HG03064 (cell line): ENCODE data around the gene CLECL1.
A peak's percentile ranks its signal among the peaks of the same experiment; 100 is the strongest.
"Not testable (repeated sequence)": the region's sequence is repeated elsewhere in the genome, so short reads cannot be mapped to it uniquely, and the experiment has no call there.

Experiments used
- ATAC-seq: cut with Tn5 transposase; IDR thresholded peaks from one replicate; pipeline ENCODE4 v1.9.1; 2021; ENCODE audit warnings: low read depth; ENCODE audit not compliant: unreplicated experiment

The CLECL1 gene

DNA sequence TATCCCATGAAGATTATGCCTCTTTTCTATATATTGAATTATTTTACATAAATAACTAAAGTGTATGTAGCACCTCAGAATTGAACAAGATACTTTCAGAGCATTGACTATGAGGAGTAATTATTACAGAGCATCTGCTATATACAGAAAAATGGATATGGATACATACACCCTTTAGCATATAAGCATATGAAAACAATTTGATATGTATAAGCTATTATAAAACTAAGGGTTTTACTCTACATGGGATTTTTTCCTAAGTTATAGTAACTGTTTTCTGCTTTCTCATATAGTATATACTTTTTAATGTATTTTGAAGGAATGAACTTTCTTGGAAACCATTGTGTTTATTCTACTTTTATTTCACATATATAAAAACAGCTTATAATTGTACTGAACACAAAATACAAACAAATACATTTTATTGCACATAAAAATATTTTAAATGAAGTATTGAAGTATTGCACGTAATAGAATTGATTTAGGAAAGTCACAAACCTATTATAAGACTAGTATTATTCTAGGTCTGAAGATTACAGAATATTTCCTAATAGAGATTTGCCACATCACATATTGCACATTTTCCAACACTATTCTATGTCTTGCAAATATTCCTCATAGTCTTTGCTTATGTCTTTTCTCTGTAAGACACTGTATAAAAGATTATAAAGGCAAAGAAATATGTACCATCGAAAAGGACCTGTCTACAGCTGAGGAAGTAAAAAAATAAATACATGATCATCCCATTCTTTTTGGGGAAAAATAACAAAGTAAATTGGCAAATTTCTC lies 19.4 kb upstream of the CLECL1 start:
- ATAC-seq = no peak

DNA sequence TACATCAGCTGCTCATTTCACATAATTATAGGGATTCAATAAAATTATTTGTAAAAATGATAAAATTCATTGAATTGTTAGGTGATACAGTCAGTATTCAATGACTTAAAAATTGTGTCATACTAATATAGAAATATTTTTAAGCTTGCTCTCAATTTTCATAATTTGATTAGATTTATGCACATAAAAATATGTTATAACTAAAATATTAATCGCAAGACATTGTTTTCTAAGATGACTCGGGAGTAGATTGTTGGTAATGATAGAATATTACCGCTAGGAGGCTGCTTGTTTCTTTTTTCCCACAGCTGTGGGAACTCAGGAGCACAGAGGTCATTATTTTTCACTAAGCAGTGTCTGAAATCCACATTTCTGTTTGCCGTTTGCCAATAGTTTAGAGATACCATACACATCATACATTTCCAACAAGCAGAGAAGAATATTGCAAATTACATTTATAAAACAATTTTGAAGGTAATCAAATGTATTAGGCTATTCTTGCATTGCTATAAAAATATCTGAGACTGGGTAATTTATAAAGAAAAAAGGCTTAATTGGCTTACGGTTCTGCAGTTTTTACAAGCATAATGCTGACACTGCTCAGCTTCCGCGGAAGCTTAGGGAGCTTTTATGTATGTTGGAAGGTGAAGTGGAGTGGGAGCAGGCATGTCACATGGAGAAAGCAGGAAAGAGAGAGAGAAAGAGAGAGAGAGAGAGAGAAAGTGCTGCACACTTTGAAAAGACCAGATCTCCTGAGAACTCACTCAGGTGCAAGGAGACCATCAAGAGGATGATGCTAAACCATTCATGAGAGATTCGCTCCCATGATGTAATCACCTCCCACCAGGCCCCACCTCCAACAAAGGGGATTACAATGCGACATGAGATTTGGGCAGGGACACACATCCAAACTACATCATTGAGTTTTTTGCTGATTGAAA lies 18.6 kb upstream of the CLECL1 start:
- peak; percentile 40 for ATAC-seq

DNA sequence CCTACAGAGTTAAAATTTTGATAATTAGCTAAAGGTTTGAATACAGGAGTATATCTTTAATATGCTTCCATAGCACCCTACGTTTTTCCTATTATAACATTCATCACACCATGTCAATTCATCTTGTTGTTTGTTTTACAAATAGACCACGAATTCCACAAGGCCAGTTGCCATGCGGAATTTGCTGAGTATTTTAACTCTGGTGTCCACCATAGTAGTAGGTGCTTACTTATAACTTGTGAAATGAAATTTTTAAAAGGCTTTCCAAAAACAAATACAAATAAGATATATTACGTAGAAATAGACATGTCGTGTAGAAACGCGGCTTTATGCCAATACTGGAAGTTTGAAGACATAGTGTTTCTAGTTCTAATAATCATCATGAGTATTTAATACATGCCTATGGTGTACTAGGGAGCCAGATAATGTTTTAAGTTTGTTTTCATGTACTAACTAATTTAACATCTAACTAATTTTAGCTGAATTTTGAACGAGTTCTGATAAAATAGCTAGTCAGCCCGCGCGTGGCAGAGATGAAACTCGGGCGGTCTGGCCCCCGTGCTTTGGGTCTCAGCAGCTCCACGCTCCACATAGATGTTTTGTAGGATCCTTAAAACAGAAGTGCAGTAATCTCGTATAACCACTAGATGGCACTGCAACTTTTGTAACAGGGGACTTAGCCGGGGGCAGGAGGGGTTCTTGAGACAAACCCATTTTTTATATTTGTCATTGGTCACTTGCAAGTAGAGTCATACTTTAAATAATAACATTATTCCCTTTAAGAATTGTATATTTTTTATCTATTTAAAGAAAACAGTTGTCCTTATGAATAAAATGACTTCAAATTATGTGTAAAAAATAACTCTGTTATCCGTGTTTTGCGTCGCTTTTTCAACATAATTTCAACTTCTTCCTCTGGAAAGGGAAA lies 17.6 kb upstream of the CLECL1 start:
- ATAC-seq = no peak

DNA sequence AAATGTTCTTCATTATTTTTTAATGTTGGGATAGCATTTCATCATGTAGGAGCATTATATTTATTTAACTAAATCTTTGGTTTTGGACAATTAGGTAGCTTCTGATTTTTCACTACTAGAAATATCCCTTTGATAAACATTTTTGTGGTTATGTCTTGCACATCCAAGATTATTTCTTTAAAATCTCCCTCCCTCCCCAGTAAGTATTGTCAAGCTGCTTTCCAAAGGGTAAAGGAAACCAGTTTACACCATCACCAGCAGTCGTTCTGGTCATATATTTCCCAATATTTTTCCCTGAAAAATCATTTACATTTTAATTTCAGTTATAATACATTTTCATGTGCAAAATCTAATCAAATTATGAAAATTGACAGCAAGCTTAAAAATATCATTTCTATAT lies 16.7 kb upstream of the CLECL1 start:
- no peak for ATAC-seq

DNA sequence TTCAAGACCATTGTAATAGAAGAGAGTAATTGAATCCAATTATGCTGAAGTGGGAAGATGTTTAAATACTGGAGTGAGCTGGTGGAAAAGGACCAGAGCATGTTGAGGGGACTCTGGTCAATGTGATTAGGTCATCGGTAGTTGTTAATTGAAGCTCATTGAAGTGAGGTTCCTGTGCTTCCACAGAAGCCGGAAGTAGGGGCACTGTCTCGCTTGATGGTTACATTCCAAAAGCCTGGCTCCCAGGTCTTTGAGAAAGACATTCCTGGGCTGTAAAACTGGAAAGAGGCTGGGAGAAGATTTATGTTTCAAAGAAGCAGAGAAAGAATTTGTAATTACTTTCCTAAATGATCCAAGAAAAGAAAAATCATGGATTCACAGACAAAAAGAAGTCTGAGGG lies 12.3 kb upstream of the CLECL1 start:
- ATAC-seq = no peak

DNA sequence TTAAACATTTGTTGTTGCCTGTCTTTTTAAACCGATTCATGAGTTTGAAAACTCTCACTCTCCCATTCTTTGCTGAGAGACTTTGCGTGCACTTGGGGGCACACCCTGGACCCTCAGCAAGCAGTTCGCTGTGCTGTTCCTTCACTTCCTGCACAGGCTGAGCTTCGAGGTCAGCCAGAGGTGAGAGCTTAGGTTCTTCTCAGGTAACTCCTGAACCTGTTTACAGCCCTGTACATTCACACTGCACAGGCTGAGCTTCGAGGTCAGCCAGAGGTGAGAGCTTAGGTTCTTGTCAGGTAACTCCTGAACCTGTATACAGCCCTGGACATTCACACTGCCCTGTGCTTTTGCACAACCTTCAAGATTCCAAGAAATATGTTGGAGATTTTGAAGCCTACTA lies 9.8 kb upstream of the CLECL1 start:
- peak; percentile 54 for ATAC-seq

DNA sequence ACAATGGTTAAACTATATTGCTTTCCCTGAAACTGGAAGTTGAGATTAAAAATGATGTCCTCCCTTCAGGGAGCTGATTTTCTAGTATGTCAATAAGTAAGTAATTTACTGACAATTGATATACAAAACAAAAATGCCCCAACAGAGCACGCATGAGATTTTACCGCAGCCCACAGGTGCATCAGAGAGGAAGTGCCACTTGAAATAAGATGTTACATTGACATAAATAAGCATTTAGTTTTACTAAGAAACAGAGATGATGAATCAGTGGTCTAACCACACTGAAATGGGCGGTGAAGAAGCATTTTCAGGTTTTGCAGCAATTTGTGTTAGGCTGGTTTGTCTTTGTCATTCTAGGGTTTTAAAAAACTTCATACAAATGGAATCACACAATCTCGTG lies 8.8 kb upstream of the CLECL1 start:
- ATAC-seq = peak; percentile 71

DNA sequence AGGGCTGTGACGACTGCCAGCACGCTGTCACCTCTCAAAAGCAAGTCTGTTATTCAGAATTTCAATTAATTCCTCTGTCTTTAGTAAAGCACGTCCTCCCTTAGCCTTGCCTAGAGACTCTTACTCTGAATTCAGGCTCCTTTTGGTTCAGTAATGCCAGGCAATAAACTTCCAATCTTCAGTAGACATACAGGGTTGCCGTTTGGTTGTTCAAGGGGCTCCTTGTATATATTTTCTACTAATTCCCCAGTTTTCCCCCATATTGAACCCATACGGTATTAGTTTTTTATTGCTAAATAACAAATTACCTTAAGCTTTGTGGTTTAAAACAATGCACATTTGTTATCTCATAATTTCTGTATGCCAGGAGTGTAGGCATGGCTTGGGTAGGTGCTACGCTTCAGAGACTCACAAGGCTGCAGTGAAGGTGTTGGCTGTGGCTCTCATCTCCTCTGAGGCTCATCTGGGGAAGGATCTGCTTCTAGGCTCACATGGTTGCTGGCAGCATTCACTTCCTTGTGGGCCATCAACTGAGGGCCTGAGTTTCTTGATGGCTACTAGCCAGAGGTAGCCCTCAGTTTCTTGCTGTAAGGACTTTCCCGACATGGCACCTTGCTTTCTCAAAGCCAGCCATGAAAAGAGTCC lies 7.3 kb upstream of the CLECL1 start:
- ATAC-seq = no peak

DNA sequence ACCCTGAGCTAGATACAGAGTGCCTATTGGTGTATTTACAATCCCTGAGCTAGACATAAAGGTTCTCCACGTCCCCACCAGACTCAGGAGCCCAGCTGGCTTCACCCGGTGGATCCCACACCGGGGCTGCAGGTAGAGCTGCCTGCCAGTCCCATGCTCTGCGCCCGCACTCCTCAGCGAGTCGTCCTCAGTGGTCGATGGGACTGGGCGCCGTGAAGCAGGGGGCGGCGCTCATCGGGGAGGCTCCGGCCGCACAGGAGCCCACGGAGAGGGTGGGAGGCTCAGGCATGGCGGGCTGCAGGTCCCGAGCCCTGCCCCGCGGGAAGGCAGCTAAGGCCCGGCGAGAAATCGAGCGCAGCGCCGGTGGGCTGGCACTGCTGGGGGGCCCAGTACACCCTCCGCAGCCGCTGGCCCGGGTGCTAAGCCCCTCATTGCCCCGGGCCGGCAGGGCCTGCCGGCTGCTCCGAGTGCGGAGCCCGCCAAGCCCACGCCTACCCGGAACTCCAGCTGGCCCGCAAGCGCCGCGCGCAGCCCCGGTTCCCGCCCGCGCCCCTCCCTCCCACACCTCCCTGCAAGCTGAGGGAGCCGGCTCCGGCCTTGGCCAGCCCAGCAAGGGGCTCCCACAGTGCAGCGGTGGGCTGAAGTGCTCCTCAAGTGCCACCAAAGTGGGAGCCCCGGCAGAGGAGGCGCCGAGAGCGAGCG lies 6.7 kb upstream of the CLECL1 start:
- not testable (repeated sequence) for ATAC-seq

DNA sequence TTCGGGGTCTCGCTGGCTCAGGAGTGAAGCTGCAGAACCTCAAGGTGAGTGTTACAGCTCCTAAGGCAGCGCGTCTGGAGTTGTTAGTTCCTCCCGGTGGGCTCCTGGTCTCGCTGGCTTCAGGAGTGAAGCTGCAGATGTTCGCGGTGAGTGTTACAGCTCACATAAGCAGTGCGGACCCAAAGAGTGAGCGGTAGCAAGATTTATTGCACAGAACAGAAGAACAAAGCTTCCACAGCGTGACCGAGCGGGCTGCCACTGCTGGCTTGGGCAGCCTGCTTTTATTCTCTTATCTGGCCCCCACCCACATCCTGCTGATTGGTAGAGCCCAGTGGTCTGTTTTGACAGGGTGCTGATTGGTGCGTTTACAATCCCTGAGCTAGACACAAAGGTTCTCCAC lies 6.0 kb upstream of the CLECL1 start:
- not testable (repeated sequence) for ATAC-seq

DNA sequence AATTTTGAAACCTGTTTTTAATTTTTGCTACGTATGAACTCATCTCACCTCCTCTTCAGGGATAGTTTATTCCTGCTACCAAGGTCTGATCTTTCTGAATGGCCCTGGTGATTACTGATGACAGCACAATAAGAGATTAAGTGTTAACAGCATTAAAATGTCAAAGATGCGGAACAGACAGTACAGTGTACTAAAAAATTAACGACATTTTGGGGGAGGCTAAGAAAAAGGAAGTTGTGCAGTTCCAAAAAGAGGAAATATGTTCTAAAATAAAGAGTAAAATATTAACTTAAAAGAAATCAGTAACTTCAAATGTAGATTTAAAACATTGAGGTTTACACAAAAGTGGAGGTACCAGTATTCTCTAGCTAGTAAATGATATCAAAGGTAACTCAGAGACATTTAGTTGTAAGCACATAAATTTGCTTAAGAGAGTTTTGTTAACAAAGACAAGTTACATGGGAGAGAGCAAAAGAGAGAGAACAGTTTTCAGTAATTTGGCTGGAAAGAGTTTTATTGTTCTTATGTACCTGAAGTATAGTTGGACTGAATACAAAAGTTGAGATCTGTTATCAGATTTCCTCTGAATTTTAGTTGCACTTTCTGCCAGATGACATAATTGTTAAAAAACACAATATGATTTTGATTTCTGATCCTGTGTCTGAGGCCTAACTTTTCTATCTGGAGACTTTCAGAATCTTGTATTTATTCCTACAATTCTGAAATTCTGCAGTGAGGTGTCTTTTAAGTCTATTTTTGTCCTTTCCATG lies 4.2 kb upstream of the CLECL1 start:
- no peak for ATAC-seq

DNA sequence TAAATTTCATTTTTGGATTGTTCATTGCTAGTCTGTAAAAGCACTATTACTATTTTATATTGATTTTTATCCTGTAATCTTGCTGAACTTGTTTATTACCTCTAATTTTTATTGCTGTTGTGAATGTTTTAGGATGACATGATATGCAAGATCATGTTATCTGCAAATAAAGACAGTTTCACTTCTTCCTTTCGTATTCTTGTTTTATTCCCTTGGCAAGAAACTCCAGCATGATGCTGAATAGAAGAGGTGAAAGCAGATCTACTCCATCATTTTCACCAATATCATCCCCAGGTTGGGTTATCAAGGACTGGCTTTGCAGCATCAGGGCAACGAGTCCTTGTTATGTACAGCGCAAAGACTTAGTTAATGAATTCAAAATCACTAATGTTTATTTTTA lies 2.7 kb upstream of the CLECL1 start:
- no peak for ATAC-seq

DNA sequence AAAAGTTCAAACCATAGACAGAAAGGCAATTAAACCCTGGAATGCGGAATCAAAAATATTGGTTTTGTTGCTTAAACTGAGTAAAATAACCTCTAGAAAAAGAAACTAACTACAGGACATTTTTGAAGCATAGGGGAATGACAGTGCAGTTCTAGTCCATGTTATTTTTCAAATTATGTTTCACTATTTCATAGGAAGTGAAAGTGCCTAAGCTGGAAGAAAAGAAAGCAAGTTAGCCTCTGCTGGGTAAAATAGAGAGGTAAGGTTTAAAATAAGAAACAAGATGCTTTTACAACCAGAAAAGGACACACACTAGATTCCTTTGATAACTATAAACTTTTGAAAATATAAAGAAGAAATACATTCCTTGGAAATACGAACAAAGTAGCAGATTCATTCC lies 1.1 kb downstream of the CLECL1 start:
- ATAC-seq = no peak

DNA sequence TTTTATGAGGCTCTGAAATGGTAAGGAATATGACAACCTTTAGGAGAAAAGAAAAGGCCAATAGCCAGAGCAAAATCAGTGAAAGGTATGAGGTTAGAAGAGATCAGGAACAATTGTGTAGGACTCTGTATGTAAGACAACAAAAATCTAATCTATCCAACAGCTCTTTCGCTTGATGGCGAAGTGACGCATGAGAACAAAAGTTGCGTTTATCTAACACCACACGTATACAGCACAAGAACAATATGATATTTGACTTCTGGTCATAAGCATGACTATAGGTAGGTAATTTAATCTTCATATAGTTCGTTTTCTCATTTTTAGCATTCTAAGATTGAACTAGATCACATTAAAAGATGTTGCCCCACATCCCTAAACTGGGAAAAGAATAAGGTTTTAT lies 1.5 kb downstream of the CLECL1 start:
- no peak for ATAC-seq

DNA sequence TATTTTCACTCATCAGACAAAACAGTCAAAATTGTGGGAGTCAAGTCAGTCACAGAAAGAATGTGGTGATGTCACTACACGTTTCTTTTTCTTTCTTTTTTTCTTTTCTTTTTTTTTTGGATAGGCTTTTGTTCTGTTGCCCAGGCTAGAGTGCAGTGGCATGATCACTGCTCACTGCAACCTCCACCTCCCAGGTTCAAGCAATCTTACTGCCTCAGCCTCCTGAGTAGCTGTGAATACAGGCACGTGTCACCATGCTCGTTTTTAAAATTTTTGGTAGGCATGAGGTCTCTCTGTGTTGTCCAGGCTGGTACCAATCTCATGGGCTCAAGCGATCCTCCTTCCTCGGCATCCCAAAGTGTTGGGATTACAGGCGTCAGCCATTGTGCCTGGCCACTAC lies 2.3 kb downstream of the CLECL1 start:
- ATAC-seq = no peak

DNA sequence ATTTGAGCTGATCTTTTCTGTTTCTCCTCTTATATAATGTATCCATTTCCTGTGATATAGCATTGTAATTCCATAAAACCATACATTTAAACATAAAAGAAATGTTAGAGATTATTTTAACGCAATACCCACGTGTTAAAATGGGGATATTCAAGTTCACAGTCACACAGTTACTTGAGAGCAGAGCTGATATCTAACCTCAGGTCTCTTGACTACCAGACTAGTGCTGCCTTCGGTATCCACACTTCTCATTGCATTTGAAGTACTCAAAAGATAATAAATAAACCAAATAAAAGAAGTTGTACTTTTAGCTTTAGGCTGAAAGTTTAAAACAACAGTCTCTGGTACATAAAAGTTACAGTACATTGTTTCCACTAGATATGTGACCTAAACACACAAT lies 2.9 kb downstream of the CLECL1 start:
- ATAC-seq = no peak

DNA sequence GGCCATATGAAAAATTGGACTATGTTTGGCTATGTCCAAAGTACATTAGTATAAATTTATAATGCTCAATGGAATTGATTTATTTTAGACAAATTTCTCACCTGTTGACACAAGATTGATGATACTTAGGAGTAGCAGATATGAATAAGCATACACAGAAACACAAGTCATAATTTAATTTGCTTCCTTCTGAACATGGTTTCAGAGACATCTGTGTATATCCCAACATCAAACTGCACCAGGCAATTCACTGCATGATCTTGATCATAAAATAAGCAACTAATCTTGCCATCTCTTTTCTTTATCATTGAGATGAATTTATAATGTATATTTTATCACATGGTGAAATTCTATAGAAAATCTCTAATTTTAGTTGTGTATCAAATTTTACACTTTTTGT lies 3.8 kb downstream of the CLECL1 start:
- ATAC-seq = no peak

DNA sequence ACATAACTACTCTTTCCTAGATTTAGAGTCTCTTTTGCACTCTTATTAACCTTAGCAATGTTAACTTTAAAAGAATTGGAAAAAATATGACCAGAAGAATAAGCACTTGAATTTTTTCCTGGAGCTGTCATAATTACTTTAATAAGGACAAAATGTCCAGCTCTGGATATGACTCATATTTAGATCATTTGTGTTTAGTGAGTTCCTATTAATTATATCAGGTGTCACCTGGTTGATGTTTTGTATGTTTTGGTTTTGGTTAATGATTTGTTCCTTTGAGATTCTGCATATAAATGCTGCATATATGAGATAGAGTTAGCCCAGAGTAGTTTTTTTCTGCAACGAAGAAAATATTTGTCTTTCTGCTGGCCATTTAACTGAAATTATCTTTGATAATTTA lies 5.1 kb downstream of the CLECL1 start:
- no peak for ATAC-seq
